HepG2 (cell line): ENCODE results near the gene TPX2. TPM values are rescaled to one million over a fixed set of nuclear protein-coding genes. Genes with fewer than 3 reads are reported as not detected.

ENCODE experiments used
- CBX1 ChIP-seq: IDR thresholded peaks from one replicate; pipeline ENCODE4 v1.6.1; 2016; ENCODE audit warnings: antibody characterized with exemption, low read depth
- CEBPZ ChIP-seq: IDR thresholded peaks from 2 replicates; pipeline ENCODE4 v1.6.1; 2012; ENCODE audit warnings: low read length, improper control_type of control experiment
- EHMT2 ChIP-seq: fragments of 200-600 bp; sonication (generic); IDR thresholded peaks from 2 replicates; pipeline ENCODE4 v1.7.0; 2017; ENCODE audit warnings: antibody characterized with exemption, low read depth, low read length, borderline replicate concordance
- HMG20B ChIP-seq: conservative IDR thresholded peaks from 2 replicates; pipeline ENCODE4 v1.6.1; 2016; ENCODE audit warnings: missing genetic modification reagents, missing compliant biosample characterization
- KLF13 ChIP-seq: sonication (generic); formaldehyde crosslinking; IDR thresholded peaks from 2 replicates; pipeline ENCODE4 v1.4.0; 2020; ENCODE audit warnings: mild to moderate bottlenecking, missing genetic modification reagents
- MBD4 ChIP-seq: IDR thresholded peaks from 2 replicates; pipeline ENCODE4 v1.6.1; 2012; ENCODE audit warnings: low read length, inconsistent platforms, borderline replicate concordance
- MED8 ChIP-seq: sonication (generic); formaldehyde crosslinking; IDR thresholded peaks from 2 replicates; pipeline ENCODE4 v1.8.1; 2023; ENCODE audit warnings: mild to moderate bottlenecking, missing genetic modification reagents; ENCODE audit not compliant: insufficient replicate concordance
- PAF1 ChIP-seq: IDR thresholded peaks from 2 replicates; pipeline ENCODE4 v1.6.1; 2016; ENCODE audit warnings: missing genetic modification reagents, missing compliant biosample characterization
- PCBP2 ChIP-seq: fragments of 200-400 bp; formaldehyde crosslinking; optimal IDR thresholded peaks from 2 replicates; pipeline ENCODE3; 2018; ENCODE audit warnings: low read length, low read depth; ENCODE audit not compliant: poor library complexity, severe bottlenecking
- PHF21A ChIP-seq: sonication (generic); formaldehyde crosslinking; IDR thresholded peaks from 2 replicates; pipeline ENCODE4 v1.5.0; 2020; ENCODE audit warnings: mild to moderate bottlenecking, missing genetic modification reagents
- RFXANK ChIP-seq: IDR thresholded peaks from 2 replicates; pipeline ENCODE4 v1.6.1; 2016
- SRSF4 ChIP-seq: fragments of 200-400 bp; formaldehyde crosslinking; IDR thresholded peaks from one replicate; pipeline ENCODE4 v1.6.1; 2018; ENCODE audit warnings: mild to moderate bottlenecking, low read depth, low read length, moderate library complexity; ENCODE audit not compliant: poor library complexity, severe bottlenecking
- TRIM24 ChIP-seq: sonication (generic); formaldehyde crosslinking; IDR thresholded peaks from 2 replicates; pipeline ENCODE4 v1.8.0; 2022; ENCODE audit warnings: mild to moderate bottlenecking, missing genetic modification reagents
- USF2 ChIP-seq, 2 experiments: sonication (generic) in 1 of 2; formaldehyde crosslinking in 1 of 2; IDR thresholded peaks; 2 replicates each; pipeline versions ENCODE4 v1.5.1 to v1.6.1; 2011 to 2020; ENCODE audit warnings: borderline replicate concordance in 1 of 2, low read depth in 1 of 2, low read length in 1 of 2, mild to moderate bottlenecking in 1 of 2, missing genetic modification reagents in 1 of 2, moderate library complexity in 1 of 2
- ZBTB34 ChIP-seq: sonication (generic); formaldehyde crosslinking; IDR thresholded peaks from 2 replicates; pipeline ENCODE4 v1.8.0; 2022; ENCODE audit warnings: mild to moderate bottlenecking, missing genetic modification reagents
- ZNF136 ChIP-seq: sonication (generic); formaldehyde crosslinking; IDR thresholded peaks from 2 replicates; pipeline ENCODE4 v1.8.1; 2022; ENCODE audit warnings: low read depth, mild to moderate bottlenecking, moderate library complexity, missing genetic modification reagents
- ZNF382 ChIP-seq: sonication (generic); formaldehyde crosslinking; IDR thresholded peaks from 2 replicates; pipeline ENCODE4 v1.5.0; 2020; ENCODE audit warnings: missing genetic modification reagents, mild to moderate bottlenecking, borderline replicate concordance
- ZNF740 ChIP-seq: sonication (generic); formaldehyde crosslinking; IDR thresholded peaks from 2 replicates; pipeline ENCODE4 v1.4.0; 2020; ENCODE audit warnings: missing genetic modification reagents
- polyA plus RNA-seq, 8 experiments: library from polyadenylated mRNA; depleted of rRNA in 3 of 8; stranded (reverse) in 7 of 8; unstranded in 1 of 8; fragments of >200 nt; fragmentation: Illumina TruSeq in 4 of 8; extraction: Trizol in 4 of 8; gene quantifications; 2 replicates each; pipeline versions ENCODE4 v1.2.1 to v1.2.3, GENCODE V29; 2011 to 2016; ENCODE audit warnings: low read depth in 4 of 8, missing spikeins in 1 of 8, mixed read lengths in 1 of 8; ENCODE audit not compliant: insufficient read depth in 1 of 8
- total RNA-seq, 5 experiments: library from RNA; depleted of rRNA; stranded (reverse); fragments of >200 nt; fragmentation: Illumina TruSeq; extraction: Trizol; gene quantifications; 2 replicates each; pipeline ENCODE4 v1.2.3, GENCODE V29; 2016; ENCODE audit warnings: low read depth in 1 of 5

TPX2 gene
- total and polyA plus RNA-seq, 2 of the 13 experiments (the other 11 are each of a cell fraction or from before 2014, with no cell fraction given): 34.3 to 124 TPM

GRCh38 chr20:31738729-31739549 lies at the start of gene TPX2 (continued):
- TF ChIP-seq ZNF740 (CRISPR knock-in tag): no peak
- no peak for TF ChIP-seq MBD4
- TF ChIP-seq ZBTB34 (CRISPR knock-in tag): peak; percentile 90
- no peak for TF ChIP-seq CEBPZ
- 0 out of 2 replicates have a peak, but pooled peaks have one; percentile 63 for TF ChIP-seq KLF13
- TF ChIP-seq PCBP2: no peak
- peak; percentile 88 for TF ChIP-seq MED8 (CRISPR knock-in tag)
- TF ChIP-seq TRIM24 (CRISPR knock-in tag): no peak
- peak; percentile 78; the same call in 1 of the 2 replicates for TF ChIP-seq ZNF136
- no peak for TF ChIP-seq USF2 (IDR thresholded peaks at IDR 0.05; ENCODE audit: low read depth, low read length)
- TF ChIP-seq USF2 (CRISPR knock-in tag; IDR thresholded peaks at IDR 0.05; ENCODE audit: borderline replicate concordance): no peak; the same call in 1 of the 2 replicates
- peak; percentile 90 for TF ChIP-seq PHF21A (CRISPR knock-in tag)
- peak; percentile 80 for TF ChIP-seq CBX1
- peak; percentile 73; the same call in 1 of the 2 replicates for TF ChIP-seq RFXANK (CRISPR knock-in tag)
- TF ChIP-seq ZNF382 (CRISPR knock-in tag): no peak
- TF ChIP-seq PAF1 (CRISPR knock-in tag): no peak
- TF ChIP-seq HMG20B (CRISPR knock-in tag): no peak; the same call in 1 of the 2 replicates
- no peak for TF ChIP-seq EHMT2
- TF ChIP-seq SRSF4: no peak
